DMS79 (cell line): ENCODE data around the gene SMARCA5.
"Not testable (repeated sequence)": the region's sequence is repeated elsewhere in the genome, so short reads cannot be mapped to it uniquely, and the experiment has no call there.

Source experiments
- DNase-seq: peaks from one replicate; lab custom pipeline; 2025; lab: John Stamatoyannopoulos, UW

The SMARCA5 gene

GRCh38 chr4:143513314-143514168, at the start of gene SMARCA5:
Gene SMARCA5 (plus strand): TSS chr4:143513702. CDS start chr4:143513925, 223 bp downstream.
- peak; percentile 72 for DNase-seq

- no peak for DNase-seq
These were observed 40.0 kb upstream of the SMARCA5 start for GRCh38 chr4:143473334-143474126.

- no peak for DNase-seq
These were observed 36.0 kb upstream of the SMARCA5 start for GRCh38 chr4:143477487-143477886.

GRCh38 chr4:143481361-143481760, 32.1 kb upstream of the SMARCA5 start:
- DNase-seq: no peak

- no peak for DNase-seq
These were observed 30.7 kb upstream of the SMARCA5 start for GRCh38 chr4:143482840-143483239.

- no peak for DNase-seq
These were observed 27.2 kb upstream of the SMARCA5 start for GRCh38 chr4:143486314-143486713.

GRCh38 chr4:143488687-143489086, 24.8 kb upstream of the SMARCA5 start:
- no peak for DNase-seq

GRCh38 chr4:143489106-143489505, 24.4 kb upstream of the SMARCA5 start:
- no peak for DNase-seq

- no peak for DNase-seq
These were observed 15.5 kb upstream of the SMARCA5 start for GRCh38 chr4:143498021-143498420.

GRCh38 chr4:143502231-143502630, 11.3 kb upstream of the SMARCA5 start:
- DNase-seq: no peak

GRCh38 chr4:143506031-143506430, 7.5 kb upstream of the SMARCA5 start:
- DNase-seq: no peak

GRCh38 chr4:143511906-143512305, 1.6 kb upstream of the SMARCA5 start:
- DNase-seq: no peak

- no peak for DNase-seq
These were observed 556 bp upstream of the SMARCA5 start for GRCh38 chr4:143512978-143513313.

GRCh38 chr4:143514169-143514495, 630 bp downstream of the SMARCA5 start:
- no peak for DNase-seq

- DNase-seq: peak; percentile 0
These were observed 995 bp downstream of the SMARCA5 start for GRCh38 chr4:143514497-143514896.

- DNase-seq: no peak
These were observed 1.4 kb downstream of the SMARCA5 start for GRCh38 chr4:143514901-143515300.

GRCh38 chr4:143515905-143516304, 2.4 kb downstream of the SMARCA5 start:
- DNase-seq: no peak

GRCh38 chr4:143517764-143518163, 4.3 kb downstream of the SMARCA5 start:
- no peak for DNase-seq

GRCh38 chr4:143524211-143524610, 10.7 kb downstream of the SMARCA5 start:
- DNase-seq: no peak

- DNase-seq: not testable (repeated sequence)
These were observed 14.5 kb downstream of the SMARCA5 start for GRCh38 chr4:143528046-143528445.

GRCh38 chr4:143531380-143531779, 17.9 kb downstream of the SMARCA5 start:
- DNase-seq: no peak

GRCh38 chr4:143531788-143532491, 18.4 kb downstream of the SMARCA5 start:
- DNase-seq: no peak
